Suprapubic skin (tissue), 4 donors: ENCODE data around the gene CD274.

Source experiments
- CTCF ChIP-seq, 2 donors: fragments of 200-600 bp in 1 of 2; fragments of 450-650 bp in 1 of 2; sonication (generic) in 1 of 2; IDR thresholded peaks; one replicate each; pipeline ENCODE4 v1.5.1; 2016 to 2019; ENCODE audit warnings: antibody characterized with exemption in 2 of 2, mild to moderate bottlenecking in 1 of 2, moderate library complexity in 1 of 2
- EP300 ChIP-seq: sonication (generic); formaldehyde crosslinking; IDR thresholded peaks from one replicate; pipeline ENCODE4 v1.6.1; 2017; ENCODE audit warnings: antibody characterized with exemption
- POLR2A ChIP-seq, 2 donors: fragments of 450-650 bp; IDR thresholded peaks; one replicate each; pipeline ENCODE4 v1.6.1; 2017; ENCODE audit warnings: antibody characterized with exemption in 2 of 2, mild to moderate bottlenecking in 2 of 2, moderate library complexity in 2 of 2
- POLR2AphosphoS5 ChIP-seq, 3 donors: sonication (generic); formaldehyde crosslinking; IDR thresholded peaks; one replicate each; pipeline ENCODE4 v1.6.1; 2017; ENCODE audit warnings: antibody characterized with exemption in 3 of 3

DNA sequence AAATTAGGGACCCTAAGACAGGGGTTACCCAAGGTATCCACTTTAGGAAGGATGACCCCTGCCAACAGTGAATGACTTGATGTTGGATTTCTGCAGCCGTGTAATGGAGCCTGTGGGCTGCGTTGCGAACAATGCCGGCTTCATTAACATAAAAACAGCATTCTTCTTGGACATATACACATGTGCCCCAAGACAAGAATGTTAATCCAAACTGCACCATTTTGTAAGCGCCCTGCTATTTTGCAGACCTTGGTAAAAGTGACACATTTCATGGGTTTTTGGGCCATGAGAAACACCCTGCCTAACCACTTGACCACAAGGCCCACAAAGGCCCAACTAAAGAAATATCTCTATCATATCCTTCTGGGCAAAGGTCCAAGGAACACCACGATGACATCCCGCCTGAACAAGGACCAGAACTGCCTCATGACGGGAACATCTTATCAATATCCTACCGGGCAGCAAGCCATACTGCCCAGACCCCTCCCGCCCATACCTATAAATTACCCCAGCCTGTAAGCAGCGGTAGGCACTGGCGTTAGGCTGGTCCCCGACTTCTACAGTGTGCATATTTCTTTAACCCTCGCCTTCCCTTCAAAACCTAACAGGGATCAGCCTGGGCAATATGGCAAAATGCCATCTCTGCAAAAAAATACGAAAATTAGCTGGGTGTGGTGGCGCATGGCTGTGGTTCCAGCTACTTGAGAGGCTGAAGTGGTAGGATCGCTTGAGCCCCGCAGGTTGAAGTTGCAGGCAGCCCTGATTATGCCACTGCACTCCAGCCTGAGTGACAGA lies 50.3 kb downstream of the CD274 start:
- no peak for TF ChIP-seq CTCF (IDR thresholded peaks at IDR 0.05)
- TF ChIP-seq POLR2A (IDR thresholded peaks at IDR 0.05) = no peak
- TF ChIP-seq EP300 = no peak
- no peak for TF ChIP-seq POLR2AphosphoS5 (IDR thresholded peaks at IDR 0.05)
